ENCODE results near the gene SF3A1. TPM values are rescaled to one million over a fixed set of nuclear protein-coding genes. Genes with fewer than 3 reads are reported as not detected.
A peak's percentile ranks its signal among the peaks of the same experiment; 100 is the strongest.
"Not testable (repeated sequence)": the region's sequence is repeated elsewhere in the genome, so short reads cannot be mapped to it uniquely, and the experiment has no call there.

Gene SF3A1
- total RNA-seq, 1 donor from 2014 or later = 115 TPM

DNA sequence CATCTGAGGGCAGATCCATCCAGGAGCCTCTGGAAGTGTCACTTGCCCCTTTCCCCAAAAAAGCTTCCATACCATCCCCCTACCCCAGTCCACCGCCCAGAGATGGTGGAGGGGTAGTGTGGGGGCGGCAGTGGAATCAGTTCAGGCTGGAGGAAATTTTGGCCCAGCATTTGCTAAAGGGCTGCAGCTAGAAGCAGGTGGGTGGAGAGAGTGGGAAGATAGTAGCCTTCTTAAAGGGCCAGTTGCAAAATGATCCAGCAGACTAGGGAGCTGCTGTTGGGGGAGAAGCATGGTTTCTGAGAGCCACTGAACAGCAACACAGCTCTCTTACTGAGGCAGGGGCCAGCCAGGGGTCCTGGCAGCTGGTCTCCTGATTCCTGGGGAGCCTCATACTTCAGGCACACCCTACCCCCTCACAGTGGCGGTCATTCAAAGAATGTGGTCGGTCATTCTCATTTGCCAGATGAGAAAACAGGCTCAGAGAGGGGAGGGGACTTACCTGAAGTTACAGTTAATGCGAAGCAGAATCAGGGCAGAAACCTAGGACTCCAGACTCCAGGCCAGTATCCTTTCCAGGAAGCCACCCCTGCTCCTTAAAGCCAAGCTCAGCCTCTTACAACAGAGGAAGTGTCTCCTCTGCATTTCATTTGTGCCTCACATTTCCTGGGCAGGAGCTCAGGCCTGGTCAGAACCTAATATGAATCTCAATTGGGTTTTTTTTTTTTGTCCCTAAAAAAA lies 45.5 kb upstream of the SF3A1 start:
- H3K4me3 Mint-ChIP-seq (ENCODE audit: unreplicated experiment) = no peak overlapping the region
- TF ChIP-seq, protein P1, sequence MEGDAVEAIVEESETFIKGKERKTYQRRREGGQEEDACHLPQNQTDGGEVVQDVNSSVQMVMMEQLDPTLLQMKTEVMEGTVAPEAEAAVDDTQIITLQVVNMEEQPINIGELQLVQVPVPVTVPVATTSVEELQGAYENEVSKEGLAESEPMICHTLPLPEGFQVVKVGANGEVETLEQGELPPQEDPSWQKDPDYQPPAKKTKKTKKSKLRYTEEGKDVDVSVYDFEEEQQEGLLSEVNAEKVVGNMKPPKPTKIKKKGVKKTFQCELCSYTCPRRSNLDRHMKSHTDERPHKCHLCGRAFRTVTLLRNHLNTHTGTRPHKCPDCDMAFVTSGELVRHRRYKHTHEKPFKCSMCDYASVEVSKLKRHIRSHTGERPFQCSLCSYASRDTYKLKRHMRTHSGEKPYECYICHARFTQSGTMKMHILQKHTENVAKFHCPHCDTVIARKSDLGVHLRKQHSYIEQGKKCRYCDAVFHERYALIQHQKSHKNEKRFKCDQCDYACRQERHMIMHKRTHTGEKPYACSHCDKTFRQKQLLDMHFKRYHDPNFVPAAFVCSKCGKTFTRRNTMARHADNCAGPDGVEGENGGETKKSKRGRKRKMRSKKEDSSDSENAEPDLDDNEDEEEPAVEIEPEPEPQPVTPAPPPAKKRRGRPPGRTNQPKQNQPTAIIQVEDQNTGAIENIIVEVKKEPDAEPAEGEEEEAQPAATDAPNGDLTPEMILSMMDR (IDR thresholded peaks at IDR 0.05) = no peak
- H3K36me3 Mint-ChIP-seq (ENCODE audit: low read depth) = peaks cover 4% of the 10 kb centered on the region

DNA sequence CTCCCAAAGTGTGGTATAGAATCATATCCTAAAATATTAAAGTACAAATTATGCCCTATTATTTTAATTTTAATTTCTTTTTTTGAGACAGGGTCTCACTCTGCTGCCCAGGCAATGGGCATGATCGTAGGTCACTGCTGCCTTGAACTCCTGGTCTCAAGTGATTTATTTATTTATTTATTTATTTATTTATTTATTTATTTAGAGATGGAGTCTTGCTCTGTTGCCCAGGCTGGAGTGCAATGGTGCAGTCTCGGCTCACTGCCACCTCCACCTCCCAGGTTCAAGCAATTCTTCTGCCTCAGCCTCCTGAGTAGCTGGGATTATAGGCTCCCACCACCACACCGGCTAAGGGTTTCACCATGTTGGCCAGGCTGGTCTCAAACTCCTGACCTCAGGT lies 44.3 kb upstream of the SF3A1 start:
- H3K4me3 Mint-ChIP-seq (ENCODE audit: unreplicated experiment); H3K36me3 Mint-ChIP-seq (ENCODE audit: low read depth); H3K27ac Mint-ChIP-seq (ENCODE audit: unreplicated experiment); H3K9me3 Mint-ChIP-seq (ENCODE audit: low read depth); DNase-seq (ENCODE audit: low spot score); H3K27me3 Mint-ChIP-seq (ENCODE audit: low read depth): not testable (repeated sequence)
- H3K4me1 Mint-ChIP-seq (ENCODE audit: low read depth) = peaks cover 37% of the 10 kb centered on the region

More for the DNA sequence above, 45.5 kb upstream of the SF3A1 start:
- no peak for DNase-seq (ENCODE audit: low spot score)
- Mint-ChIP-seq H3K27me3 (ENCODE audit: low read depth) (no peaks in the 10 kb centered on the region), H3K9me3 (ENCODE audit: low read depth) (no peaks in the 10 kb centered on the region), H3K4me1 (ENCODE audit: low read depth) (peaks cover 29% of the 10 kb centered on the region), H3K27ac (ENCODE audit: unreplicated experiment) (peak overlapping the region; percentile 41)

DNA sequence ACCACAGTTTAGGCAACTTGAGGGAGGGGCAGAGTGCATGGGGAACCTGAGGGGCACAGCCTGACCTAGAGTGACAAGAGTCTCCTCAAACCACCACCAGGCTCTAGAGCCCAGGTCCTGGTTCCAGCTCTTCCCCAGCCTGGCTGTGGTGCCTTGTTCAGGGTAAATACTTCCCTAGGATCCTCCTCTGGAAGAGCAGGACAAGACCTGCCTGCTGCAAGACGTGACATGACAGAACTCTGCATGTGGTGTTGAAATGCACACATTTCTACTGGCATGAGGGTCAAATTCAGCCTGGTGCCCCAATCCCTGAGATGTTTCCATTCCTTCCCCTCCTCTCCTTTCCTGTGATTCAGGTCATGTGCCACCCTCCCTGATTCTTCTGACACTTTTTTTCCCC lies 43.5 kb upstream of the SF3A1 start:
- no peak overlapping the region for H3K4me3 Mint-ChIP-seq (ENCODE audit: unreplicated experiment)
- H3K27me3 Mint-ChIP-seq (ENCODE audit: low read depth) = no peaks in the 10 kb centered on the region
- H3K9me3 Mint-ChIP-seq (ENCODE audit: low read depth) = no peaks in the 10 kb centered on the region
- peaks cover 36% of the 10 kb centered on the region for H3K4me1 Mint-ChIP-seq (ENCODE audit: low read depth)
- no peak overlapping the region for H3K27ac Mint-ChIP-seq (ENCODE audit: unreplicated experiment)
- no peak for DNase-seq (ENCODE audit: low spot score)
- peaks cover 2% of the 10 kb centered on the region for H3K36me3 Mint-ChIP-seq (ENCODE audit: low read depth)
- TF ChIP-seq, protein P1 (IDR thresholded peaks at IDR 0.05) = no peak

DNA sequence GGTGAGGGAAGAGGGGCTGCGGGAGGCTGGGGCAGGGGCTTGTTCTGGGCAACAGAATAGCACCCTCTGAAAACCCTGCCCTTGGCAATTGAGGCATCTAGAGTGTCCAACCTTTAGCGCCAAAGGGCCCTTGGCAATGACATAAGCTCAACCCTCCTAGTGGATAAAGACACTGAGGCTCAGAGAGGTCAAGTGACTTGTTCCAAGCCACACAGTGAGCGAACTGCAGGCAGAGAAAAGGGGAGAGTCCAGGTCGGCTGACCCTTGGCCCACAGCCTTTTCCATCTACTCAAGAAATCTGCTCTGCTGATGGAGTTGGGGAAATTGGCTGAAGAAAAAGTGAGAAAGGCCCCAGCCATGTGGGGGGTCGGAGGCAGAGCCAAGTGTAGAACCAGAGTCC lies 43.0 kb upstream of the SF3A1 start:
- peaks cover 33% of the 10 kb centered on the region for H3K4me1 Mint-ChIP-seq (ENCODE audit: low read depth)
- H3K36me3 Mint-ChIP-seq (ENCODE audit: low read depth) = no peaks in the 10 kb centered on the region
- H3K9me3 Mint-ChIP-seq (ENCODE audit: low read depth) = no peaks in the 10 kb centered on the region
- no peaks in the 10 kb centered on the region for H3K27me3 Mint-ChIP-seq (ENCODE audit: low read depth)
- TF ChIP-seq, protein P1 (IDR thresholded peaks at IDR 0.05) = no peak
- no peak for DNase-seq (ENCODE audit: low spot score)
- H3K4me3 Mint-ChIP-seq (ENCODE audit: unreplicated experiment) = no peak overlapping the region
- no peak overlapping the region for H3K27ac Mint-ChIP-seq (ENCODE audit: unreplicated experiment)

DNA sequence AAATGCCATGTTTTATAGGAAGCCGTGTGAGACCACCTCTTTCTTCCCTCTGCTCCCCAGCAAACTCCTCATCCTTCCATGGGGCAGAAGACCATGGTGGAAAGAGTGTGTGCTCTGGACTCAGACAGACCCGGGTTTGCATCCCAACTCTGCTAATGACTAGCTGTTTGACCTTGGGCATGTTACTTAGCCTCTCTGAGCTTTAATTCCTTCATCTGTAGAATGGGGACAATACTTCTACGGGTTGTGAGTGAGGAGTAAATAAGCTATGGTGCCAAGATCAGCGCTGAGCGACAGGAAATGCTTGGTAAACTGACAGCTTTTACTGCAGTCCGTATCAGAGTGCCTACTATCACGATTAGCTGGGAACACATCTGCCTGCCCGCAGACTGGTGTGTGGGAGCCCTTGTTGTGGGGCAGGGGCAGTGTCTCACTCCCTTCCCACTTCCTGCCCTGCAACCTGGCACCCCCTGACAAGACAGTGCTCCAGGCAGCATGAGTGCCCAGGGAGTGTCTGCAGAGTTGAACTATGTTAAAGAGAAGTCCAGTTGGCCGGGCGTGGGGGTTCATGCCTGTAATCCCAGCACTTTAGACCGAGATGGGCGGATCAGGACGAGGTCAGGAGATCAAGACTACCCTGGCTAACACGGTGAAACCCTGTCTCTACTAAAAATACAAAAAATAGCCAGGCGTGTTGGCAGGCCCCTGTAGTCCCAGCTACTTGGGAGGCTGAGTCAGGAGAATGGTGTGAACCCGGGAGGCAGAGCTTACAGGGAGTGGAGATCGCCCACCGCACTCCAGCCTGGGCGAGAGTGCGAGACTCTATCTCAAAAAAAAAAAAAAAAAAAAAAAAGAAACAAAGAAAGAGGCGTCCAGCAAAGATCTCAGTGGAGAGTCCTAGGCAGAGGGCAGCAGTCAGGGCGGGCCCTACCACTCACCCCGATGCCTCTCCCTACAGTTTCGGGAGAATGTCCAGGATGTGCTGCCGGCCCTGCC lies 42.3 kb upstream of the SF3A1 start:
- Mint-ChIP-seq H3K4me3 (ENCODE audit: unreplicated experiment) (peak overlapping the region; percentile 87), H3K27ac (ENCODE audit: unreplicated experiment) (no peak overlapping the region), H3K27me3 (ENCODE audit: low read depth) (no peaks in the 10 kb centered on the region)

More for the DNA sequence above, 42.3 kb upstream of the SF3A1 start:
- H3K9me3 Mint-ChIP-seq (ENCODE audit: low read depth) = no peaks in the 10 kb centered on the region
- H3K36me3 Mint-ChIP-seq (ENCODE audit: low read depth) = no peaks in the 10 kb centered on the region
- no peak for DNase-seq (ENCODE audit: low spot score)
- TF ChIP-seq, protein P1 (IDR thresholded peaks at IDR 0.05) = no peak
- peaks cover 33% of the 10 kb centered on the region for H3K4me1 Mint-ChIP-seq (ENCODE audit: low read depth)
